CD1c-positive myeloid dendritic cell (primary cell): ENCODE data around the gene PIEZO1.
A peak's percentile ranks its signal among the peaks of the same experiment; 100 is the strongest.

Experiments used
- DNase-seq: peaks from one replicate; pipeline ENCODE4 v3.0.0-alpha.2; 2016; ENCODE audit errors: extremely low spot score

Gene PIEZO1

DNA sequence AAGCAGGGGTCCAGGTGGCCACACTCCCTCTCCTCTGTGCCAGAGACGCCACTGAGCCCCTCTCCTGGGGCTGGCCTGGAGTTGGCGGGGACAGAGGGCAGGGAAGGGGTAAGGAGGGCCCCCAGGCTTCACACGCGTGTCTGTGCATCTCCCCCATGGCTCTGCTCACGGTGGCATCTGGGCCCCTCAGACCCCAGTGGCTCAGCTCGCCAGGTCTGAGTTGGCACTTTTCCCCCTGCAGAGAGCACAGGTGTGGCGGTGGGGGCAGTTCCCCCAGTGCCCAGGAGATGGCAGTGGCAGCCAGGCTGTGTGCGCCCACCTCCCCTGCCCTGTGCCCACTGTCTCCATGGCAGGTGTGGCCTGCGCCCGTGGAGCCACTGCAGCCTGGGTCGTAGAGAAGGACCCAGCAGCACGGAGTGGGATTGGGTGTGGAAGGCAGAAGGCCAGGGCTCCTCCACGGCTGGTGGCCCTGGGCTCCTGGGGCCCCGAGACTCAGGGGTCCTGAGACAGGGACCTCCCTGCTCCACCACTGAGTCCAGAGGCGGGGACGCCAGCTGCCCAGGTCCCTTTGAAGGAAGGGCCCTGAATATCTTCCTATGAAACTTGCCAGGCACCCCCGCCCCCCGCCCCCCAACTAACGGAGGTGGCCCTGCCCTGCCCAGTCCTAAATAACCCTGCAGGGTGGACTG is 31.0 kb upstream of the PIEZO1 start:
- peak; percentile 25 for DNase-seq

DNA sequence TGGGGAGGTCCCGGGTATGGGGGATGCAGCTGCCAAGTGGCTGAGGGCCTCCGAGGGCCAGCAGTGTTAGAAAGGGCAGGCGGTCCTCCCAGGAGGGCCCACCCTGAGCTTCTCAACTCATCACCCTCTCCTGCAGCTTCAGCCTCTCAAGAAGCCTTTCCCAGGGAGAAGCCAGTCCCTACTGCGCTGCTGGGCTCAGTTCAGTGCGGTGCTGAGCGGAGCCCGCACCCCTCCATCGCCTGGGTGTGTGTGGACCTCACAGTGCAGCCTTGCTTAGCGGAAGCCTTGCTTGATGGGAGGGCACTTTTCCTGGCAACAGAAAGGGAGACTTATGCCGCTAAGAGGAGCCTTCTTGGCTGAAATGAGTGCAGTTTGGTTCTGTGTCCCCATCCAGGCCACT is 30.2 kb upstream of the PIEZO1 start:
- no peak for DNase-seq

GRCh38 chr16:88814144-88814502 is 29.1 kb upstream of the PIEZO1 start:
- no peak for DNase-seq

- DNase-seq: peak; percentile 26
Observed at GRCh38 chr16:88813269-88814143, 28.5 kb upstream of the PIEZO1 start.

GRCh38 chr16:88812513-88813268 is 27.7 kb upstream of the PIEZO1 start:
- DNase-seq: peak; percentile 67

DNA sequence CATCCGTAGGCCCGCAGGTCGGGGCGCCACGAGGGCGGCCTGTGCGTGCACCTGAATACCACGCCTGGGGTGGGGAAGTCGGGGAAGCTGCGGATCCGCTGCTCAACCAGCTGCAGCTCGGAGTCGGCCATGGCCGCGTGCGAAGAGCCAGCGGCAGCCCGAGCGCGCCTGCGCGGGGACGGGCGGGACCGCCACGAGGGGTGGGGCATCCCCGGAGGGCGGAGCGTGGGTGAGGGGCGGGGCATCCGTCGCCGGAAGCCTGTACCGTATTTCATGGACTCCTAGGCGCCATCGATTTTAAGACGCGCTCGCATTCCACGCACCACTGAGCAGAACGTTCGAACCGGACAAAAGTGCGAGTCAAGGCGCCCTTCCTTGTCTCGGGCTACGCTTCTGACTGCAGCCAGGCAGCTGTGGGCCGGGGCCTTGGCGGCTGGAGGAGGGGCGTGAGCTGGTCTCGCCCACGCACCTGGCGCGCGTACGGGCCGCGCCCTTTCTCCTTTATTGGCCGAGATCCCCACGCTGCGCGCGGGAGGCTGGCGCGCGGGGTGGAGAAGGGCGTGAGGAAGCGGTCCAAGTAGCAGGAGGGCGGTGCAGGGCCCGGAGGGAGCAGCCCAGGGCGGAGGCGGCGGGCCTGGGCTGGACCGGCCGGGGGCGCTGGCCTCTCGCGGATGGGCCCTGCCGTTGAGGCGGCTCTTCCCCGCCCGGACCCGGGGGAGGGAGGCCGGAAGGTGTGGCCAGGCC is 26.9 kb upstream of the PIEZO1 start, which contains the start of gene APRT:
APRT (minus strand) TSS at position 160 of the 744 bp plus-strand sequence; CDS start at position 131, 29 bp downstream.
- DNase-seq: peak; percentile 97

DNA sequence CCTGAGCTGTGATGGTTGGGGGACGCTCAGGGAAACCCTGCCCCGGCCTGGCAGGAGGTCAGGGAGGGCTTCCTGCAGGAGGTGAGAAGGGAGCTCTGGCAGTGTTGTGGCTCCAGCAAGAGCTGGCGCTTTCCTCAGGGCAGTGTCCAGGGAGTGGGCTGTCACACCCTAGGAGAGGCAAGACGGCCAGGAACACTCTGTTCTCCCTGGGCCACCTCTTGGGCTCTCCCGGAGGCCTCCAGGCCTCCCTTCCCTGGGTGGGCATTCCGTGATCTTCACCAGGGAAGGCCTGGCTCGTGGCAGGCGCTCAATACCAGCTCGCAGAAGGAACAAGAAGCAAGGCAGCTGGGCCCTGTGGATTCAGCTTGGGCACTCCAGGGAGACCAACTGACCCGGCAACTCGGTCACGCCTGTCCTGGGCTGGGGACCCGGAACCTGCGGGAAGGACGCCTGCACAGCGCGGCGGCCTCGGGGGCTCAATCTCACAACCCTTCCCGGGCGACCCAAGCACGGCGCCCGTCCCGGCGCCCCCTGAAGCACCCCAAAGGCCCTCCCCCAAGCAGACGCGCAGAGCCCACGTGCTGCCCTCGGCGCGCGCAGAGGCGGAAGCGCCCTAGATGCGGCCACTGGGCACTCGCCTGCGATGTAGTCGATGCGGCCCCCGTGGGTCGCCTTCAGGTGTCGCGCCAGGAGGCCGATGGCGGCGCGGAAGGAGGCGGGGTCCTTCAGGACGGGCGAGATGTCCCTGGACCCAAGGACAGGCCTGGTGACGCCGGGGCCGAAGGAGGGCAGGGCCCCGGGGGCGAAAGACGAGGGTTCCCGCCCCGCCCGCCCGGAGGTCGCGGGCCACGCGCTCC is 26.1 kb upstream of the PIEZO1 start:
- DNase-seq: peak; percentile 77

- peak; percentile 58 for DNase-seq
Observed at GRCh38 chr16:88810166-88810911, 25.3 kb upstream of the PIEZO1 start.

GRCh38 chr16:88809676-88810165 is 24.7 kb upstream of the PIEZO1 start:
- no peak for DNase-seq

- DNase-seq: no peak
Observed at GRCh38 chr16:88809068-88809675, 24.2 kb upstream of the PIEZO1 start.

DNA sequence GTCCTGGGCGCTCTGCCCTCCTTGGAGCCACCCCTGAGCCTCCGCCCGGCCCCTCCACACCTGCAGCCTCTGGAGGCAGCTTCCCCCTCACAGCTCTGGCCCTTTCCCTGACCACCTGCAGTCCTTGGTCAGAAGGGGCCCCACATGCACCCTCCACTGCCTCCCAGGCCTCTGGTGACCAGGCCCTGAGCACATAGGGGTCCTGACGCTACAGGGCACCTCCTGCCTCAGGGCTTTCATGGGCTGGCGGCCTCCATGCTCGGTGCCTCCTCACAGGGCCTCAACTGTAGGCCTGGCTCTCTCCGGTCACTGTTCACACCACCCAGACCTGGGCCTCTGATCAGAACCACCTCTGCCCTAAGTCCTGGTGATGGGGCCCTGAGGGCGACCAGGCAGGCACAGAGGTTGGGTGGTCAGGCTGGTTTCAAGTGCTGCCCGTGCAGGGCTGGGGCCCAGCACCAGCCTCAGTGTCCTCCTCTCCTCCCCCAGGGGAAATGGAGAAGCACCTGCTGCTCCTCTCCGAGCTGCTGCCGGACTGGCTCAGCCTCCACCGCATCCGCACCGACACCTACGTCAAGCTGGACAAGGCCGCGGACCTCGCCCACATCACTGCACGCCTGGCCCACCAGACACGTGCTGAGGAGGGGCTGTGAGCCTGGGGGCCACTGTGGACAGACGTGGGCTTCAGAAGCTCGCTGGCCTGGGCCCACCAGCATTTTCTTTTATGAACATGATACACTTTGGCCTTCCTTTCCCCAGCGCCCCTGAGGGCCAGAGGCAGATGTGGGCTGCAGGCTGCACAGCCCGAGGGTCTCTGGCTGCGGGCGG is 22.8 kb upstream of the PIEZO1 start:
- DNase-seq: no peak

DNA sequence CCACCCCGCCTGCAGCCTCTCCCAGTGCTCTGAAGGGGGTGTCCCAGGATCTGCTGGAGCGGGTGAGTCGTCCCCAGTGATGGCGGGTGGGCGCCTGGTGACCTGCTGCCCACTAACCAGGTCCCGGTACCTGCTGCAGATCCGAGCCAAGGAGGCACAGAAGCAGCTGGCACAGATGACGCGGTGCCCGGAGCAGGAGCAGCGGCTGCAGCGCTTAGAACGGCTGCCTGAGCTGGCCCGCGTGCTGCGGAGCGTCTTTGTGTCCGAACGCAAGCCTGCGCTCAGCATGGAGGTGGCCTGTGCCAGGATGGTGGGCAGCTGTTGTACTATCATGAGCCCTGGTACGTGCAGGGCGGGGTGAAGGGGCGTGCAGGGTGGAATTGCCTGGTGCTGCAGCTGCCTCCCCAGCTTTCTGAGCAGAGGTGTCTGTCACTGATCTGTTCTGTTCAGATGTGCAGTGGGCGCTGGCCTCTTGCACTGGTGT is 22.2 kb upstream of the PIEZO1 start:
- DNase-seq: no peak

DNA sequence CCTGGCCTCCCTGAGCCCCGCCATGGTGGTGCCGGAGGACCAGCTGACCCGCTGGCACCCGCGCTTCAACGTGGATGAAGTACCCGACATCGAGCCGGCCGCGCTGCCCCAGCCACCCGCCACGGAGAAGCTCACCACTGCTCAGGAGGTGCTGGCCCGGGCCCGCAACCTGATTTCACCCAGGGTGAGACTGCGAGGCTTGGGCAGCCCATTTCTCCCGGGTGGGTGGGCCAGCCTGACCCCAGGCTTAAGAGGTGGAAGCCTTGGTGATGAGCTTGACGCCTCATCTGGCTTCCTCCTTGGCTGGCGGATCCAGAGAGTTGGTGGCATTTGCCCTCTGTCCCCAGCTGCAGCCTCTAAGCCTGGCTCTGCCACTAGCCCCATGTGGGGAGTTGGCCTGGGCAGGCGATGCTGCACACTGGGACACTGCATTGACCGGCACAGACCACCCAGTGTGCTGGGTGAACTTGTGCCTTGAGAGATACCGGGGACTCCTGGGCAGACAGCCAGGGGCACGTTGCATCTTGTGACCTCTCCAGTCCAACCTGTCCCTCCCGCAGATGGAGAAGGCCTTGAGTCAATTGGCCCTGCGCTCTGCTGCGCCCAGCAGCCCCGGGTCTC is 21.6 kb upstream of the PIEZO1 start:
- DNase-seq: no peak

- DNase-seq: no peak
Observed at GRCh38 chr16:88805887-88806393, 20.9 kb upstream of the PIEZO1 start.

GRCh38 chr16:88805340-88805715 is 20.3 kb upstream of the PIEZO1 start:
- DNase-seq: no peak

DNA sequence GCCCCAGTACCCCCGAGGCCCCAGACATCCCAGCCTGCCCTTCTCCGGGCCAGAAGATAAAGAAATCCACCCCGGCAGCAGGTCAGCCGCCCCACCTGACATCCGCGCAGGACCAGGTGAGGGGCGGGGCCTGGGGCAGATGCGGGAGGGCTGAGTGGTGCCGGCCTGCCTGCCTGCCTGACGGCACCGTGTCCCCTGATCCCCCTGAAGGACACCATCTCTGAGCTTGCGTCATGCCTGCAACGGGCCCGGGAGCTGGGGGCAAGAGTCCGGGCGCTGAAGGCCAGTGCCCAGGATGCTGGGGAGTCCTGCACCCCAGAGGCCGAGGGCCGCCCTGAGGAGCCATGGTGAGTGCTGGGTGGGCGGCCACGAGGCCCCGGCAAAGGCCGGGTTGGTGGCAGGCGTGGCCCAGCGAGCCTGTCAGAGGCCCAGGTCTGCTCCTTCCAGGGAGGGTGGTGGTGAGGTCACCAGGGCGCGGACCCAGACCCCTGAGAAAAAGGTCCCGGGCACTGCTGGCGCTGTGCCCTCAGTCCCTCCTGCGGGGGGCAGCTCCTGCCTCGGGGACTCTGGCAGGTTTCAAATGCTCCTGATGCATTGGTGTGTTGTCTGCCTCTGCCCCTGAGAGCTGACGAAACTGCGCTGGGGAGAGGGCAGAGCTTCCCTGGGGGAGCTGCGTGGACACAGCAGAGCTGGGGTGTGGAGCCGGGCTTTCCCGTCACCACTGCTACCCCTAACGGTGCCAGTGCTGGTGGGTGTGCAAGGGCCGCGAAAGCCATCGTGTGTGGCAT is 19.7 kb upstream of the PIEZO1 start:
- no peak for DNase-seq

DNA sequence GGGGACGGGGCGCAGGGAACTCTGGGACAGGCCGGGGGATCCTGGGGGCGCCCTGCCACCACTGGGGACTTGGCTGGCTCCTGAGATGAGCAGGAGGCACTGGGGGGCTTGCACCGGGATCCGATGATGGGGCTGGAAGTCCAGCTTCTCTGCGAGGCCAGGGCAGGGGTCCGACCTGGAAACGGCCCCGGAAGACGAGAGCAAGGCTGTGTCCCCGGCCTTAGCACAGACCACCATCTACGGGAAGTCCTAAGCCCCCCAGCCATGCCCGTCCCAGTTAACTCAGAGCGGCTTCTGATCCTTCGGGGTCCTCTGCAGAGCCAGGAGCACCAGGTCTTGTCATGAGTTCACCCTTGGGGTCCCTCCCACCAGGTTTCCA is 19.1 kb upstream of the PIEZO1 start:
- DNase-seq: no peak
